ENCODE measurements around the gene TM2D3.
A peak's percentile ranks its signal among the peaks of the same experiment; 100 is the strongest.

Gene TM2D3

DNA sequence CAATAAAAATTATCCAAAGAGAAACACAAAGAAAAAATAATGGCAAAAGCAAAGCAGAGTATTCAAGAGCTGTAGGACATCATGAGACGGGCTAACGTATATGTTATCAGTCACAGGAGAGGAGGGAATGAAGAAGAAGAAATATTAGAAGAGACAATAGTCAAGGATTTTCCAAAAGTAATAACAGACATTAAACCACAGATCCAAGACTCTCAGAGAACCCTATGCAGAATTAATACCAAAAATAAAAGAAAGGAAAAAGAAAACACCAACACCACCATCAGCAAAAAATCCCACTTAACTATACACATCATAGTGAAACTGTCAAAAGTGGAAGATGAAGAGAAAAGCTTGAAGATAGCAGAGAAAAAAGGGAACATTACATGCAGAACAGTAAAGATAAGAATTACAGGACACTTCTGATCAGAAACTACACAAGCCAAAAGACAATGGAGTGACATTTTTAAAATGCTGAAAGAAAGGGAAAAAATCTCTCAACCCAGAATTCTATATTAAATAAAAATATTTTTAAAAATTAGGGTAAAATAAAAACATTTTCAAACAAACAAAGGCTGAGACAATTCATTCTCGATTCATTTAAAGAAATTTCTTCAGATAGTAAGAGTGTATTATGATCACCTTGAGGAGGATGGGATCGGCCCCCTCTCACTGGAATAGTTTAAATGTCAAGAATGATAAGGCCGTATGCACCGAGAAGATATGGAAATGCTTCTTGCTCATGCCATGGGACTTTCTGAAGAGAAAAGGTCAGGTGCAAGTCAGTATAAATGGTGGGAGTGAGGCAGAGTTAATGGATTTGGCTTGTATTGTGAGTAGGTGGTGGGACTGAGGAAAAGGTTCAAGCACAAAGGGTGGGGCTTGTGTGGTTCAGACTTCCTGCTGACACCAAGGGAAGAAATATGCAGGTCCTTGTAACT lies 28.5 kb downstream of the TM2D3 start:
- H3K27ac ChIP-seq (ENCODE audit: low read length) = no peak overlapping the region
- no peaks in the 10 kb centered on the region for H3K27me3 ChIP-seq (ENCODE audit: control insufficient read depth in 1 of 2, insufficient read depth in 2 of 2, low read length in 2 of 2)
- H3K4me3 ChIP-seq (ENCODE audit: low read length in 2 of 2) = no peak overlapping the region

DNA sequence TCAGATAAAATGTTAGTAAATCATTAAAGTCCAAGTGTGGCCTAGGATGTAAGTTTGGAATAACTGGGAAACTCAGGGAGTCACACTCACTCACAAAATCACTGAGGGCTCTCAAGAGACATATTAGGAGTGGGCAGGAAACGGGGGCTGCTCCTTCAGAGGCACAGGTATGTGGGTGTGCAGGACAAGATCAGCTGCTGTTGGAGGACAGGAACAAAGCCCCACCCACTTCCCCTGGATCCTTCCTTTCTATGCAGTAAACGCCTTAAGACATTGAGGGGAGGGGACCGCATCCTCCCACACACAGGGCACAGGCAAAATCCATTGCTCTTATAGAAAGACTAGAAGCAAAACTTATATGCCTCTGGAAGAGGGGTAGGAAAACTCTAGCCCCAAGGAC lies 30.2 kb downstream of the TM2D3 start:
- Histone ChIP-seq H3K4me1 (ENCODE audit: control insufficient read depth, insufficient read depth, low read length) (peaks cover 3% of the 10 kb centered on the region), H3K36me3 (ENCODE audit: control insufficient read depth in 2 of 2, insufficient read depth in 2 of 2, low read length in 2 of 2) (peaks cover 0 to 6% of the 10 kb centered on the region in 2 donors), H3K27me3 (ENCODE audit: control insufficient read depth in 1 of 2, insufficient read depth in 2 of 2, low read length in 2 of 2) (no peaks in the 10 kb centered on the region), H3K4me3 (ENCODE audit: low read length in 2 of 2) (no peak overlapping the region), H3K9me3 (ENCODE audit: control insufficient read depth in 2 of 2, low read length in 2 of 2) (no peaks in the 10 kb centered on the region), H3K27ac (ENCODE audit: low read length) (no peak overlapping the region), H3K9ac (ENCODE audit: low read length in 2 of 2) (no peak overlapping the region)

More for the DNA sequence above, 28.5 kb downstream of the TM2D3 start:
- peaks cover 0 to 5% of the 10 kb centered on the region in 2 donors for H3K36me3 ChIP-seq (ENCODE audit: control insufficient read depth in 2 of 2, insufficient read depth in 2 of 2, low read length in 2 of 2)
- peaks cover 3% of the 10 kb centered on the region for H3K4me1 ChIP-seq (ENCODE audit: control insufficient read depth, insufficient read depth, low read length)
- no peak overlapping the region for H3K9ac ChIP-seq (ENCODE audit: low read length in 2 of 2)
- no peaks in the 10 kb centered on the region for H3K9me3 ChIP-seq (ENCODE audit: control insufficient read depth in 2 of 2, low read length in 2 of 2)

GRCh38 chr15:101620671-101621070 lies 31.5 kb downstream of the TM2D3 start:
- H3K4me3 ChIP-seq (ENCODE audit: low read length in 2 of 2) = no peak overlapping the region
- H3K27me3 ChIP-seq (ENCODE audit: control insufficient read depth in 1 of 2, insufficient read depth in 2 of 2, low read length in 2 of 2) = no peaks in the 10 kb centered on the region
- H3K27ac ChIP-seq (ENCODE audit: low read length) = no peak overlapping the region
- no peak overlapping the region for H3K9ac ChIP-seq (ENCODE audit: low read length in 2 of 2)
- peaks cover 13% of the 10 kb centered on the region for H3K4me1 ChIP-seq (ENCODE audit: control insufficient read depth, insufficient read depth, low read length)
- H3K9me3 ChIP-seq (ENCODE audit: control insufficient read depth in 2 of 2, low read length in 2 of 2) = no peaks in the 10 kb centered on the region
- peaks cover 0 to 6% of the 10 kb centered on the region in 2 donors for H3K36me3 ChIP-seq (ENCODE audit: control insufficient read depth in 2 of 2, insufficient read depth in 2 of 2, low read length in 2 of 2)

- peaks cover 0 to 3% of the 10 kb centered on the region in 2 donors for H3K36me3 ChIP-seq (ENCODE audit: control insufficient read depth in 2 of 2, insufficient read depth in 2 of 2, low read length in 2 of 2)
- H3K27ac ChIP-seq (ENCODE audit: low read length) = no peak overlapping the region
- peaks cover 16% of the 10 kb centered on the region for H3K4me1 ChIP-seq (ENCODE audit: control insufficient read depth, insufficient read depth, low read length)
- H3K9ac ChIP-seq (ENCODE audit: low read length in 2 of 2) = no peak overlapping the region
- no peaks in the 10 kb centered on the region for H3K9me3 ChIP-seq (ENCODE audit: control insufficient read depth in 2 of 2, low read length in 2 of 2)
- no peaks in the 10 kb centered on the region for H3K27me3 ChIP-seq (ENCODE audit: control insufficient read depth in 1 of 2, insufficient read depth in 2 of 2, low read length in 2 of 2)
- H3K4me3 ChIP-seq (ENCODE audit: low read length in 2 of 2) = no peak overlapping the region
These were observed 32.6 kb downstream of the TM2D3 start for GRCh38 chr15:101619615-101619865.

DNA sequence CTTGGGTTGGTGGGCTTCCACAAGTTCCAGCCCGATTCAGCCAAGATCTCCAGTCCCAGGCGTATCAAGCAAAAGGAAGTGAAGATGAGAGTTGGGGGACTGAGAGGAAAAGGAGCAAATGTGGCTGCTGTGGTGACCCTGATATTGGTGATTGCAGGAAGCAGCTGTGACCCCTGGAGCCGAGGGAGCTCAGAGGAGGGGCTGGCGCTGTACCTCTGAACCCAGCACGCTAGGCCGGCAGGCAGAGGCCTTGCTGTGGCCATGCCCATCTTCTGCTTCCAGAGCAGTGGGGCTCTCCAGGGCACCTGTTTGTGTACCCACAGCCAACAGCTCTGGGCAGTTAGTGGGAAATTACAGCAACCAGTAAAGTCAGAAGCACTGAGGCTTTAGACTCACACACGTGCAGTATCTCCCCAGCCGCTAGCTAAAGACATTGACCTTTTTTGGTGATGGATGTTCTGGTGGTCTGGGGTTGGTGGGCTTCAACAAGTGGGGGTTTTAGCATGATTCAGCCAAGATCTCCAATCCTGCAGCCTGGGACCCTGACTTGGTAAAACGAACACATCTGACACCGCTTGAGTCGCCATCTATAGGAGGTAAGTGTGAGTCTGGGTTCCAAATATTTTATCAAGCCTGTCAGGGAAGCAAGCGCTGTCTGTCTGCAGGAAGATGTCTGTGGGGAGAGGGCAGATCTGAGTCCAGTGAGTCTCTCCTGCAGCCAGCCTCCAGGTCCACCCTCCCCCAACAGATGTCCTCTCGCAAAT lies 33.1 kb downstream of the TM2D3 start:
- Histone ChIP-seq H3K36me3 (ENCODE audit: control insufficient read depth in 2 of 2, insufficient read depth in 2 of 2, low read length in 2 of 2) (peaks cover 0 to 3% of the 10 kb centered on the region in 2 donors), H3K27ac (ENCODE audit: low read length) (no peak overlapping the region), H3K9ac (ENCODE audit: low read length in 2 of 2) (no peak overlapping the region), H3K4me3 (ENCODE audit: low read length in 2 of 2) (no peak overlapping the region), H3K4me1 (ENCODE audit: control insufficient read depth, insufficient read depth, low read length) (peaks cover 21% of the 10 kb centered on the region), H3K9me3 (ENCODE audit: control insufficient read depth in 2 of 2, low read length in 2 of 2) (no peaks in the 10 kb centered on the region), H3K27me3 (ENCODE audit: control insufficient read depth in 1 of 2, insufficient read depth in 2 of 2, low read length in 2 of 2) (no peaks in the 10 kb centered on the region)

GRCh38 chr15:101618076-101618475 lies 34.1 kb downstream of the TM2D3 start:
- Histone ChIP-seq H3K9me3 (ENCODE audit: control insufficient read depth in 2 of 2, low read length in 2 of 2) (no peaks in the 10 kb centered on the region), H3K4me1 (ENCODE audit: control insufficient read depth, insufficient read depth, low read length) (peaks cover 30% of the 10 kb centered on the region), H3K9ac (ENCODE audit: low read length in 2 of 2) (no peak overlapping the region), H3K27me3 (ENCODE audit: control insufficient read depth in 1 of 2, insufficient read depth in 2 of 2, low read length in 2 of 2) (no peaks in the 10 kb centered on the region), H3K36me3 (ENCODE audit: control insufficient read depth in 2 of 2, insufficient read depth in 2 of 2, low read length in 2 of 2) (peaks cover 0 to 3% of the 10 kb centered on the region in 2 donors), H3K4me3 (ENCODE audit: low read length in 2 of 2) (no peak overlapping the region), H3K27ac (ENCODE audit: low read length) (no peak overlapping the region)

DNA sequence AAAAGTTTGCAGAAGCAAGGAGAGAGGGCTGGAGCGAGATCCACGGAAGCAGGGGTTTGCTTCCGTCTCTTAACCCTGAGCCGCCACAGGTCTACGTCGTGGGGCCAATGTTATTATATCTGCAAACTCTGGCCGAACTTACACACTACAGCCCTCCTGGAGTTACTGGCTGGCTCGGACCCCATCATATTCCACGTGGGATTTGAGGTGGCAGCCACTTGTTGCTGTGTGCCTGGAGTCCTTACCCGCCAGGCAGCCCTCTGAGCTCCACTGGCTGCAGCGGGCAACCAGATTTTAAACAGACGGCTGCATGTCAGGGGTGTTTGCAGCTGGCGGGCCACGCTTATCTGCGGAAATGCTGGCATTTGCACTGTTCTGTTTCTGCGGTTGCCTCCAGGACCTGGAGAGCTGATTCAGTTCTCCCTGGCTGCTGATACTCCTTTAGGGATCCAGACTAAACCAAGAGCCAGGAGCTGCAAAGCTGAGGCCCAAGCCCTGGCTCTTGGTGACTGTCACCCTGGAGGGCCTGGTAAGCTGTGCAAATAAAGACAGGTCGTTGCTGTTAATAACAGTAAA lies 34.7 kb downstream of the TM2D3 start:
- Histone ChIP-seq H3K4me3 (ENCODE audit: low read length in 2 of 2) (no peak overlapping the region), H3K9me3 (ENCODE audit: control insufficient read depth in 2 of 2, low read length in 2 of 2) (no peaks in the 10 kb centered on the region), H3K4me1 (ENCODE audit: control insufficient read depth, insufficient read depth, low read length) (peaks cover 36% of the 10 kb centered on the region), H3K36me3 (ENCODE audit: control insufficient read depth in 2 of 2, insufficient read depth in 2 of 2, low read length in 2 of 2) (peaks cover 0 to 3% of the 10 kb centered on the region in 2 donors), H3K27me3 (ENCODE audit: control insufficient read depth in 1 of 2, insufficient read depth in 2 of 2, low read length in 2 of 2) (no peaks in the 10 kb centered on the region), H3K27ac (ENCODE audit: low read length) (no peak overlapping the region), H3K9ac (ENCODE audit: low read length in 2 of 2) (no peak overlapping the region)

GRCh38 chr15:101615986-101616848 lies 36.0 kb downstream of the TM2D3 start:
- no peaks in the 10 kb centered on the region for H3K9me3 ChIP-seq (ENCODE audit: control insufficient read depth in 2 of 2, low read length in 2 of 2)
- peaks cover 0 to 2% of the 10 kb centered on the region in 2 donors for H3K36me3 ChIP-seq (ENCODE audit: control insufficient read depth in 2 of 2, insufficient read depth in 2 of 2, low read length in 2 of 2)
- peaks cover 39% of the 10 kb centered on the region for H3K4me1 ChIP-seq (ENCODE audit: control insufficient read depth, insufficient read depth, low read length)
- no peak overlapping the region for H3K9ac ChIP-seq (ENCODE audit: low read length in 2 of 2)
- H3K4me3 ChIP-seq (ENCODE audit: low read length in 2 of 2) = peak overlapping the region; percentile 21 to 60
- H3K27me3 ChIP-seq (ENCODE audit: control insufficient read depth in 1 of 2, insufficient read depth in 2 of 2, low read length in 2 of 2) = no peaks in the 10 kb centered on the region
- no peak overlapping the region for H3K27ac ChIP-seq (ENCODE audit: low read length)

DNA sequence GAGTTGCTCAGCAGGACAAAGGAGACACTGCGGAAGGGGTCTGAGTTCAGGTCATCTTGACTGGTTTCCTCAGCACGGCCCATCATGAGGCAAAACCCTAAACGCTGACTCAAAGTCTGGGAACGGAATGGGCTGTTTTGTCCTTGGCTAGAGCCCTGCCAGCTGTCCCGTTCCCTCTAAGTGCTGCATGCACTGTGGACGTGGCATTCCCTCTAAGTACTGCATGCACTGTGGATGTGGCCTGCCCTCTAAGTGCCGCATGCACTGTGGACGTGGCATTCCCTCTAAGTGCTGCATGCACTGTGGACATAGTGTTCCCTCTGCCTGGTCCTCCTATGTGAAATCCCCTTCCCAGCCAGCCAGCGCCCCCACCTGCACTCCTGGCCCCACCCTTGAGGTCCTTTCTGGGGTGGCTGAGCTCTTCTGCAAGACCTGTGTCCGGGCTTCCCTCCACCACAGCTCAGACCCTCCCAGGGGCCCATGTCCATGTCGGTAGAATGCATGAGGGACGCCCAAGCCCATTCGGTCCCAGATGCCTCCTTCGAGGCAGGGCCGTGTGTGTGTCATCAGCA lies 36.7 kb downstream of the TM2D3 start:
- H3K4me3 ChIP-seq (ENCODE audit: low read length in 2 of 2) = peak overlapping the region; percentile 21 to 60
- no peak overlapping the region for H3K9ac ChIP-seq (ENCODE audit: low read length in 2 of 2)
- no peak overlapping the region for H3K27ac ChIP-seq (ENCODE audit: low read length)
- peaks cover 0 to 2% of the 10 kb centered on the region in 2 donors for H3K36me3 ChIP-seq (ENCODE audit: control insufficient read depth in 2 of 2, insufficient read depth in 2 of 2, low read length in 2 of 2)
- H3K27me3 ChIP-seq (ENCODE audit: control insufficient read depth in 1 of 2, insufficient read depth in 2 of 2, low read length in 2 of 2) = no peaks in the 10 kb centered on the region
- H3K4me1 ChIP-seq (ENCODE audit: control insufficient read depth, insufficient read depth, low read length) = peaks cover 39% of the 10 kb centered on the region
- no peaks in the 10 kb centered on the region for H3K9me3 ChIP-seq (ENCODE audit: control insufficient read depth in 2 of 2, low read length in 2 of 2)

DNA sequence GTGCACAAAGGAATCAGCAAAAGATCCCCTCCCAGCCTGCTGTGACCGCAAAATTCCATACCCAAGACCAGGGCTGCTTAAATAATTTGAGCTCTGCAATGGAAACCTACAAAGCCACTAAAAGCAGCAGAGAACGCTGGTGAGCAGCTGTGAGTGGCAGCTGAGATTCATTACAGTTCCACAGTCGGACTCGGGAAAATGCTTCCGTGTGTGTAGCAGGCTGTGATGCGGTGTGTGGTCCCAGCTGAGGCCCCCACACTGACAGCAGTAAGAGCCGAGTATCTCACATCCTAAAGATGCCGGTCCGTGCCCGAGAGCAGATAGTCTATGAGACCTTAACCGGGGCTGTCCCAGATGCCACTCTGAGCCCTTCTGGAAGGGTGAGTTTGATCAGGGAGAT lies 37.4 kb downstream of the TM2D3 start:
- Histone ChIP-seq H3K4me3 (ENCODE audit: low read length in 2 of 2) (no peak overlapping the region), H3K9ac (ENCODE audit: low read length in 2 of 2) (no peak overlapping the region), H3K4me1 (ENCODE audit: control insufficient read depth, insufficient read depth, low read length) (peaks cover 39% of the 10 kb centered on the region), H3K36me3 (ENCODE audit: control insufficient read depth in 2 of 2, insufficient read depth in 2 of 2, low read length in 2 of 2) (peaks cover 0 to 2% of the 10 kb centered on the region in 2 donors), H3K27me3 (ENCODE audit: control insufficient read depth in 1 of 2, insufficient read depth in 2 of 2, low read length in 2 of 2) (no peaks in the 10 kb centered on the region), H3K9me3 (ENCODE audit: control insufficient read depth in 2 of 2, low read length in 2 of 2) (no peaks in the 10 kb centered on the region), H3K27ac (ENCODE audit: low read length) (no peak overlapping the region)
